HG03469 (cell line): ENCODE results near the gene ZNF19.
"Not testable (repeated sequence)": the region's sequence is repeated elsewhere in the genome, so short reads cannot be mapped to it uniquely, and the experiment has no call there.

ENCODE experiments used
- ATAC-seq: cut with Tn5 transposase; IDR thresholded peaks from one replicate; pipeline ENCODE4 v1.9.1; 2021; ENCODE audit warnings: mild to moderate bottlenecking, moderate library complexity, moderate number of reproducible peaks; ENCODE audit not compliant: unreplicated experiment

Gene ZNF19

DNA sequence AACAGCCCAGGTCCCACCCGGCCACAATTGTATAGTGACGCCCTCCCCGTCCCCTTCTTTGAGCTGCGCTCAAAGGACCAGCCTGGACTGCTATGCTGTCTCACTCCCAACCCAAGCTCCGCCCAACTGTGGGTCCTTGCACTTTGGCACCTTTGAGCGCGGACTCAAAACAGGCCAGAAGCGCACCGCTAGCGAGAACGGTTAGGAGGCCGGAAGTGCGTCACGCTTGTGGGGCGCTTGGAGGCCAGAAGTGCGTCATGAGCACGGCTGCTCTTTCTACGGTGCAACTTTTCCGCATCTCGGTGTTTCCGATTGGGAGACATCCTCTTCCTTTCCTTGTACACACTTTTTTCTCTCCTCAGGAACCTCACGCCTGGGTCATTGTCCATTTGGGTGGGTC lies at the start of gene ZNF19:
ZNF19 (minus strand) TSS at position 203 of the 400 bp plus-strand sequence. CDS start 7,210 bp downstream, outside the sequence.
- ATAC-seq: no peak

DNA sequence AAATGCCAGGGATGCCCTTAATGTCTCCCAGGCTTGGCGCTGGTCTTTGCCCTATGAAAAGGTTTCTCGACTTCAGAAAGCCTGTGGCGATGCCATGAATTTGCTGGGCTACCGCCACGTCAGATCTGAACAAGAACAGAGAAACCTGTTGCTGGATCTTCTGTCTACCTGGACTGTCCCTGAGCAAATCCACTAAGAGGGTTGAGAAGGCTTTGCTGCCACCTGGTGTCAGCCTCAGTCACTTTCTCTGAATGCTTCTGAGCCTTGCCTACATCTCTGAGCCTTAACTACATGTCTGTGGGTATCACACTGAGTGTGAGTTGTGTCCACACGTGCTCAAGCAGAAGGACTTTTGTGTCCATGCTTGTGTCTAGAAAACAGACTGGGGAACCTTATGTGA lies 48.5 kb upstream of the ZNF19 start:
- ATAC-seq: no peak

DNA sequence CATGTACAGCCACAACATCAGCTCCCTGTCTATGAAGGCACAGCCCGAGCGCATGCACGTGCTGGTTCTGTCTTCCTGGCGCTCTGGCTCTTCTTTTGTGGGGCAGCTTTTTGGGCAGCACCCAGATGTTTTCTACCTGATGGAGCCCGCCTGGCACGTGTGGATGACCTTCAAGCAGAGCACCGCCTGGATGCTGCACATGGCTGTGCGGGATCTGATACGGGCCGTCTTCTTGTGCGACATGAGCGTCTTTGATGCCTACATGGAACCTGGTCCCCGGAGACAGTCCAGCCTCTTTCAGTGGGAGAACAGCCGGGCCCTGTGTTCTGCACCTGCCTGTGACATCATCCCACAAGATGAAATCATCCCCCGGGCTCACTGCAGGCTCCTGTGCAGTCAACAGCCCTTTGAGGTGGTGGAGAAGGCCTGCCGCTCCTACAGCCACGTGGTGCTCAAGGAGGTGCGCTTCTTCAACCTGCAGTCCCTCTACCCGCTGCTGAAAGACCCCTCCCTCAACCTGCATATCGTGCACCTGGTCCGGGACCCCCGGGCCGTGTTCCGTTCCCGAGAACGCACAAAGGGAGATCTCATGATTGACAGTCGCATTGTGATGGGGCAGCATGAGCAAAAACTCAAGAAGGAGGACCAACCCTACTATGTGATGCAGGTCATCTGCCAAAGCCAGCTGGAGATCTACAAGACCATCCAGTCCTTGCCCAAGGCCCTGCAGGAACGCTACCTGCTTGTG lies 47.8 kb upstream of the ZNF19 start:
- ATAC-seq: no peak

DNA sequence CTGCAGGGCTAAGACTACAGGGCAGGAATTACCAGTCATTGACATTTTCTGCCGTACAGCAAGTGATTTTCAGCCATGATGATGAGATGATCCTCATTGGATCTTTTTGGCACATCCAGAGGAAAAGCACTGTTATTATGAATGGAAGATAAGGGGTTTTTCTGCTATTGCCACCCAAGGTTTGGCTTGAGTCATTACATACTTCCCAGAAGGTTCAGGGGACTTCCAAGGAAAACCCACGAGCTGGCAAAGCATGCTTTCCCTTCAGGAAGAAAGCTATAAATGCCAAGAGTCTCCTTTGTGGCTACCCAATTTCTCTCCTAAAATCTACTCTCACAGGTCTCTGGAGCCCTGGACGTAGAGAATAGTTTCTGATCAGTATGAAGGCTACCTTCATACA lies 43.2 kb upstream of the ZNF19 start:
- no peak for ATAC-seq

- no peak for ATAC-seq
Measured at GRCh38 chr16:71528863-71529262, 39.7 kb upstream of the ZNF19 start.

GRCh38 chr16:71528257-71528656 lies 39.1 kb upstream of the ZNF19 start:
- ATAC-seq: no peak

GRCh38 chr16:71526111-71526631 lies 37.0 kb upstream of the ZNF19 start, which contains the start of gene CHST4:
Gene CHST4 (plus strand): TSS chr16:71526426. CDS start chr16:71536678, 10,252 bp downstream.
- no peak for ATAC-seq

- no peak for ATAC-seq
Measured at GRCh38 chr16:71524566-71525553, 35.7 kb upstream of the ZNF19 start.

GRCh38 chr16:71520550-71520949 lies 31.4 kb upstream of the ZNF19 start:
- no peak for ATAC-seq

GRCh38 chr16:71515026-71515425 lies 25.9 kb upstream of the ZNF19 start:
- no peak for ATAC-seq

DNA sequence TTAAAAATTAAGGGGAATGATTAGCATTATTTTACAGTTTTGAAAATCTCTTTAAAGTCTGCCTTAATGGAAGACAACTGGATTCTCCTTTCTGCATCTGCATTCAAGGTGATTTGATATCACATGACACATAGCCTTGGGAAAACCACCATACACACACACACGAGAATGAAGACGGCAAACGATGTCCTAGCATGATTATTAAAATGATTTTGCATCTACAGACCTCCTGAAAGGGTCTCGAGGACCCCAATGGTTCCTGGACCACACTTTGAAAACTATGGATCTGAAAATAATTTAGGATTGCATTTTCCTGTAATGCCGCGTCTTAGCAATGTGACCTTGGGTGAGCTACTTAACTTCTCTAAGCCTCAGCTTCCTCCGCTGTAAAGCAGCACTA lies 25.4 kb upstream of the ZNF19 start:
- ATAC-seq: no peak

DNA sequence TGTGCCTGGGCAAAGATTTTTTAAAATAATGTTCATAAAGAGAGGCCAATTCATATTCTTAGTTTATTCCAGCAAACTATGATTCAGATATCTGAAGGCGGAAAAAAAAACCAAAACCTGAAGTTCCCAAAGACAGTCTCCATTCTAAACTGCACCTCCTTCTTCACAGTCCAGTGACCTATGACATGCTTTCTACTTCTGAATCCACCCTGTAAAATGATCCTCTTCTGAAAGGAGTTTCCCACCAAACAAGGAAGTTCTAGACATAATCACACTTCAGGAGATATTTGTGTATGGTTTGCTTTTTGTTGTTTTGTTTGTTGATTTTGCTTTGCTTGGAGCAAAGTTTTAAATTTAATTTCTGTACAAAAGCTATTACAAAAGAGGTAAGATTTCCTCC lies 24.2 kb upstream of the ZNF19 start:
- no peak for ATAC-seq

GRCh38 chr16:71507061-71507460 lies 17.9 kb upstream of the ZNF19 start:
- ATAC-seq: no peak

GRCh38 chr16:71504901-71505300 lies 15.8 kb upstream of the ZNF19 start:
- no peak for ATAC-seq

DNA sequence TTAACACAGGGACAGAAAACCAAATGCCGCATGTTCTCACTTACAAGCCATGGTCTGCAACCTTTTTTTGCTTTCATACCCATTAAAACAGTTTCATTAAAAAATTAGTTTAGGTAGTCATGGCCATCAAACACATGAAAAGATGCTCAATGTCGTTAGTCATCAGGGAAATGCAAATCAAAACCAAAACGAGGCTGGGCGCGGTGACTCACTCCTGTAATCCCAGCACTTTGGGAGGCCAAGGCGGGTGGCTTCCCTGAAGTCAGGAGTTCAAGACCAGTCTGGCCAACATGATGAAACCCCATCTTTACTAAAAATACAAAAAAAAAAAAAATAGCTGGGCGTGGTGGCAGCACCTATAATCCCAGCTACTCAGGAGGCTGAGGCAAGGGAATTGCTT lies 14.9 kb upstream of the ZNF19 start:
- ATAC-seq: not testable (repeated sequence)

- ATAC-seq: no peak
Measured at GRCh38 chr16:71501547-71501946, 12.4 kb upstream of the ZNF19 start.

DNA sequence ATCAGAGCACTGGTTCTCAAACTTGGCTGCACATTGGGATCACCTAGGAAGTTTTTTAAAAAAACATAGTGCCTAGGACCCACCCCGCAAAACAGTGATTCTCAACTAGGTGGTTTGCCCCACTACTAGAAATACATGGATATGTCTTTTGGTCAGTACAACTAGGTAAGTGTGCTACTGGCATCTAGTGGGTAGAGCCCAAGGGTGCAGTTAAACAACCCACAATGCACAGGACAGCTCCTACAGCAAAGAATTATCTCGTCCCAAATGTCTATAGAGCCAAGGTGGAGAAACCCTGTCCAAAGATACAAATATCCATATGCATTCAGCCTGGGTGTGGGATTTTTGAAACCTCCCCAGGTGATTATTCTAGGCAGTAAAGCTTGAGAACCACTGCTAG lies 11.8 kb upstream of the ZNF19 start:
- no peak for ATAC-seq

DNA sequence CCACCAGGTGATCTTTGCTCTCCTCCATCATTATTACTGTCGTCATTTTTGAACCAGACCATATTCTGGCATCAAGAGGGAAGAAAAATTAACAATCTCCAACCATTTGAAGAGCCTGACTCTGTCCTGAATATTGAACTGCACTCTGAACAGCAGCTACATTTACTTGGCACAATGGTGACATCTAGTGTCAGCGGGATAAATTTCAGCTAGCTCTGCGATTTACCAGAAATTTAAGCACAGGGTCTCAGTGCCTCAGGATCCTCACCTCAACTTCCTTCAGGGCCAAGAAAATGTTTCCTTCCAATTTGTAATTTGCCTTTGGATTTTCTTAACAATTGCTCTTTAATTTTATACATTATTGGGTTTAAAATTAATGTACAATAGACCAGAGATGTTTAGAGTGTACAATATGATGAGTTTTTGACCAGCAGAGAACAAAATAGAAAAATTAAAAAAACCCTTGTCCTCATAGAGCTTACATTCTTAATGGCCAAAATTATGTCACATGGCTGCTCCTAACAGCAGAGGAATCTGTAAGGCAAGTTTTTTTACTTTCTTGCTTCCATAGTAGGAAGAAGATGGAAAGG lies 10.7 kb upstream of the ZNF19 start:
- ATAC-seq: no peak

GRCh38 chr16:71498031-71498430 lies 8.9 kb upstream of the ZNF19 start:
- ATAC-seq: no peak

- ATAC-seq: no peak
Measured at GRCh38 chr16:71493213-71493612, 4.1 kb upstream of the ZNF19 start.

- no peak for ATAC-seq
Measured at GRCh38 chr16:71492786-71493185, 3.7 kb upstream of the ZNF19 start.
